Measurements from ENCODE around the gene MRPL17. TPM values are rescaled to one million over a fixed set of nuclear protein-coding genes. Genes with fewer than 3 reads are reported as not detected.

The MRPL17 gene
- total and polyA plus RNA-seq, 9 of the 15 experiments (the other 6 are each of a cell fraction or from before 2014, with no cell fraction given): 33.9 to 81.6 (median 43.9) TPM

GRCh38 chr11:6638429-6638828 lies 44.7 kb downstream of the MRPL17 start (continued):
- TF ChIP-seq REST (IDR thresholded peaks at IDR 0.05; ENCODE audit: borderline replicate concordance): peak; percentile 65
- no peak for TF ChIP-seq REST (CRISPR knock-in tag; IDR thresholded peaks at IDR 0.05; ENCODE audit: low read depth)
- TF ChIP-seq TAF9B (IDR thresholded peaks at IDR 0.05; ENCODE audit: partially characterized antibody): no peak
- no peak for TF ChIP-seq IRF2 (CRISPR knock-in tag; IDR thresholded peaks at IDR 0.05)
- no peak for TF ChIP-seq ZNF699 (CRISPR knock-in tag; IDR thresholded peaks at IDR 0.05; ENCODE audit: insufficient replicate concordance)
- no peak for TF ChIP-seq SLC30A9 (CRISPR knock-in tag; IDR thresholded peaks at IDR 0.05)
- TF ChIP-seq GTF2A2 (tag; IDR thresholded peaks at IDR 0.05): no peak
- TF ChIP-seq, protein P1, sequence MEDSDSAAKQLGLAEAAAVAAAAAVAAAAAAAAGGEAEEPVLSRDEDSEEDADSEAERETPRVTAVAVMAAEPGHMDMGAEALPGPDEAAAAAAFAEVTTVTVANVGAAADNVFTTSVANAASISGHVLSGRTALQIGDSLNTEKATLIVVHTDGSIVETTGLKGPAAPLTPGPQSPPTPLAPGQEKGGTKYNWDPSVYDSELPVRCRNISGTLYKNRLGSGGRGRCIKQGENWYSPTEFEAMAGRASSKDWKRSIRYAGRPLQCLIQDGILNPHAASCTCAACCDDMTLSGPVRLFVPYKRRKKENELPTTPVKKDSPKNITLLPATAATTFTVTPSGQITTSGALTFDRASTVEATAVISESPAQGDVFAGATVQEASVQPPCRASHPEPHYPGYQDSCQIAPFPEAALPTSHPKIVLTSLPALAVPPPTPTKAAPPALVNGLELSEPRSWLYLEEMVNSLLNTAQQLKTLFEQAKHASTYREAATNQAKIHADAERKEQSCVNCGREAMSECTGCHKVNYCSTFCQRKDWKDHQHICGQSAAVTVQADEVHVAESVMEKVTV (CRISPR knock-in tag; IDR thresholded peaks at IDR 0.05): 0 out of 2 replicates have a peak, but pooled peaks have one; percentile 10
- TF ChIP-seq, protein P2, sequence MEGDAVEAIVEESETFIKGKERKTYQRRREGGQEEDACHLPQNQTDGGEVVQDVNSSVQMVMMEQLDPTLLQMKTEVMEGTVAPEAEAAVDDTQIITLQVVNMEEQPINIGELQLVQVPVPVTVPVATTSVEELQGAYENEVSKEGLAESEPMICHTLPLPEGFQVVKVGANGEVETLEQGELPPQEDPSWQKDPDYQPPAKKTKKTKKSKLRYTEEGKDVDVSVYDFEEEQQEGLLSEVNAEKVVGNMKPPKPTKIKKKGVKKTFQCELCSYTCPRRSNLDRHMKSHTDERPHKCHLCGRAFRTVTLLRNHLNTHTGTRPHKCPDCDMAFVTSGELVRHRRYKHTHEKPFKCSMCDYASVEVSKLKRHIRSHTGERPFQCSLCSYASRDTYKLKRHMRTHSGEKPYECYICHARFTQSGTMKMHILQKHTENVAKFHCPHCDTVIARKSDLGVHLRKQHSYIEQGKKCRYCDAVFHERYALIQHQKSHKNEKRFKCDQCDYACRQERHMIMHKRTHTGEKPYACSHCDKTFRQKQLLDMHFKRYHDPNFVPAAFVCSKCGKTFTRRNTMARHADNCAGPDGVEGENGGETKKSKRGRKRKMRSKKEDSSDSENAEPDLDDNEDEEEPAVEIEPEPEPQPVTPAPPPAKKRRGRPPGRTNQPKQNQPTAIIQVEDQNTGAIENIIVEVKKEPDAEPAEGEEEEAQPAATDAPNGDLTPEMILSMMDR (IDR thresholded peaks at IDR 0.05 in 2 of 3, conservative IDR thresholded peaks at IDR 0.05 in 1 of 3; ENCODE audit: insufficient read depth in 2 of 3, low read depth in 1 of 3, low read length in 3 of 3): peak; percentile 34 to 58 (median 46); a peak in 3 of 6 replicates
- TF ChIP-seq, protein P3, sequence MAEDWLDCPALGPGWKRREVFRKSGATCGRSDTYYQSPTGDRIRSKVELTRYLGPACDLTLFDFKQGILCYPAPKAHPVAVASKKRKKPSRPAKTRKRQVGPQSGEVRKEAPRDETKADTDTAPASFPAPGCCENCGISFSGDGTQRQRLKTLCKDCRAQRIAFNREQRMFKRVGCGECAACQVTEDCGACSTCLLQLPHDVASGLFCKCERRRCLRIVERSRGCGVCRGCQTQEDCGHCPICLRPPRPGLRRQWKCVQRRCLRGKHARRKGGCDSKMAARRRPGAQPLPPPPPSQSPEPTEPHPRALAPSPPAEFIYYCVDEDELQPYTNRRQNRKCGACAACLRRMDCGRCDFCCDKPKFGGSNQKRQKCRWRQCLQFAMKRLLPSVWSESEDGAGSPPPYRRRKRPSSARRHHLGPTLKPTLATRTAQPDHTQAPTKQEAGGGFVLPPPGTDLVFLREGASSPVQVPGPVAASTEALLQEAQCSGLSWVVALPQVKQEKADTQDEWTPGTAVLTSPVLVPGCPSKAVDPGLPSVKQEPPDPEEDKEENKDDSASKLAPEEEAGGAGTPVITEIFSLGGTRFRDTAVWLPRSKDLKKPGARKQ (CRISPR knock-in tag; IDR thresholded peaks at IDR 0.05): no peak
- TF ChIP-seq GMEB1 (CRISPR knock-in tag; IDR thresholded peaks at IDR 0.05): no peak
- TF ChIP-seq SMAD4 (CRISPR knock-in tag; conservative IDR thresholded peaks at IDR 0.05): no peak

All from K562 (cell line).